HCT116 (cell line): ENCODE results near the gene AMN. TPM values are rescaled to one million over a fixed set of nuclear protein-coding genes. Genes with fewer than 3 reads are reported as not detected.

Source experiments
- ATAC-seq: fragments of 200-7000 bp; cut with Tn5 transposase; 2 replicates; pipeline ENCODE4 v1.9.1; 2020; ENCODE audit warnings: mild to moderate bottlenecking, moderate library complexity
- BruUV-seq: library from RNA; stranded (reverse); fragments of 400-500 nt; replicated peaks from 2 replicates; lab custom pipeline; 2021; lab: Mats Ljungman, UMichigan
- CTCF ChIA-PET: fragments of 300-600 bp; sonication (Branson Sonifier 250); formaldehyde crosslinking; loops from one replicate; lab custom pipeline; 2021; ENCODE audit warnings: antibody characterized with exemption; lab: Charles Lee
- POLR2A ChIA-PET: fragments of 300-600, 350-600 bp; sonication (Branson Sonifier 250); formaldehyde crosslinking; loops from one replicate; lab custom pipeline; 2021; ENCODE audit warnings: antibody characterized with exemption; lab: Charles Lee
- RAD21 ChIA-PET, 2 experiments: fragments of 300-600 bp; sonication (Branson Sonifier 250); formaldehyde crosslinking; loops; one replicate each; lab custom pipeline; 2023; ENCODE audit warnings: low total read pairs in 2 of 2; ENCODE audit not compliant: uncharacterized antibody in 2 of 2, unreplicated experiment in 2 of 2, low non-redundant PET in 1 of 2; lab: Charles Lee
- DNase-seq: peaks from one replicate; pipeline ENCODE4 v3.0.0-alpha.2; 2010; ENCODE audit warnings: low read depth, low spot score
- H2AFZ ChIP-seq: fragments of 200-600 bp; shearing (Covaris generic), sonication (generic); 2 replicates; pipeline ENCODE4 v1.6.1; 2017; ENCODE audit warnings: low read depth, mixed run types, mixed read lengths, antibody characterized with exemption, low read length; ENCODE audit not compliant: poor library complexity, severe bottlenecking
- H3K27ac ChIP-seq: 2 replicates; pipeline ENCODE4 v1.5.1; 2012; ENCODE audit warnings: low read depth, low read length
- H3K27me3 ChIP-seq: fragments of 200-600 bp; sonication (generic); 2 replicates; pipeline ENCODE4 v1.6.1; 2016; ENCODE audit warnings: mixed run types, low read length, mixed read lengths; ENCODE audit not compliant: insufficient read depth
- H3K36me3 ChIP-seq, 2 experiments: fragments of 200-500 bp in 1 of 2; fragments of 200-600 bp in 1 of 2; sonication (Bioruptor generic) in 1 of 2; sonication (generic) in 1 of 2; 2 replicates each; pipeline versions ENCODE4 v1.5.1 to v1.6.1; 2014 to 2016; ENCODE audit warnings: low read length in 2 of 2, inconsistent platforms in 1 of 2, mixed read lengths in 1 of 2, mixed run types in 1 of 2; ENCODE audit not compliant: insufficient read depth in 2 of 2, control insufficient read depth in 1 of 2
- H3K4me1 ChIP-seq, 2 experiments: fragments of 200-600 bp in 1 of 2; sonication (generic) in 1 of 2; 2 replicates each; pipeline versions ENCODE4 v1.5.1 to v1.6.1; 2012 to 2017; ENCODE audit warnings: low read length in 2 of 2, inconsistent platforms in 1 of 2, mild to moderate bottlenecking in 1 of 2, mixed read lengths in 1 of 2, mixed run types in 1 of 2, moderate library complexity in 1 of 2; ENCODE audit not compliant: insufficient read depth in 2 of 2, control insufficient read depth in 1 of 2
- H3K4me2 ChIP-seq: fragments of 200-600 bp; sonication (generic); 2 replicates; pipeline ENCODE4 v1.6.1; 2017; ENCODE audit warnings: mixed run types, low read length, mixed read lengths
- H3K4me3 ChIP-seq, 2 experiments: fragments of 200-600 bp in 1 of 2; sonication (generic) in 1 of 2; replicated peaks in 1 of 2; 2 replicates each; pipeline ENCODE4 v1.5.1; 2011 to 2016; ENCODE audit warnings: low read length in 2 of 2, control low read depth in 1 of 2, low read depth in 1 of 2, mild to moderate bottlenecking in 1 of 2, mixed read lengths in 1 of 2, mixed run types in 1 of 2
- H3K79me2 ChIP-seq: fragments of 200-600 bp; sonication (generic); 2 replicates; pipeline ENCODE4 v1.6.1; 2017; ENCODE audit warnings: mild to moderate bottlenecking, mixed run types, low read length, moderate library complexity, mixed read lengths; ENCODE audit not compliant: insufficient read depth
- H3K9ac ChIP-seq: fragments of 200-600 bp; sonication (generic); 2 replicates; pipeline ENCODE4 v1.6.1; 2016; ENCODE audit warnings: low read length, mixed read lengths
- H3K9me2 ChIP-seq: fragments of 200-600 bp; sonication (generic), shearing (Covaris generic); 2 replicates; pipeline ENCODE4 v1.6.1; 2017; ENCODE audit warnings: mixed run types, mild to moderate bottlenecking, moderate library complexity; ENCODE audit not compliant: insufficient read depth
- H3K9me3 ChIP-seq, 2 experiments: fragments of 200-500 bp in 1 of 2; fragments of 200-600 bp in 1 of 2; sonication (Bioruptor generic) in 1 of 2; sonication (generic) in 1 of 2; 2 replicates each; pipeline ENCODE4 v1.6.1; 2014 to 2017; ENCODE audit warnings: low read length in 2 of 2, mixed read lengths in 2 of 2, inconsistent platforms in 1 of 2, low read depth in 1 of 2, mild to moderate bottlenecking in 1 of 2, mixed run types in 1 of 2, moderate library complexity in 1 of 2; ENCODE audit not compliant: control insufficient read depth in 1 of 2, insufficient read depth in 1 of 2
- H4K20me1 ChIP-seq: fragments of 200-600 bp; sonication (generic), shearing (Covaris generic); 2 replicates; pipeline ENCODE4 v1.6.1; 2017; ENCODE audit warnings: mixed run types, mild to moderate bottlenecking, moderate library complexity; ENCODE audit not compliant: insufficient read depth
- CEBPB ChIP-seq: IDR thresholded peaks from 2 replicates; pipeline ENCODE4 v1.6.1; 2012; ENCODE audit warnings: low read depth
- EGR1 ChIP-seq: IDR thresholded peaks from 2 replicates; pipeline ENCODE4 v1.6.1; 2012; ENCODE audit warnings: low read depth
- EZH2 ChIP-seq: fragments of 200-600 bp; sonication (generic); IDR thresholded peaks from 2 replicates; pipeline ENCODE4 v1.6.1; 2017; ENCODE audit warnings: antibody characterized with exemption, mixed run types
- FOSL1 ChIP-seq: IDR thresholded peaks from 2 replicates; pipeline ENCODE4 v1.6.1; 2012; ENCODE audit warnings: low read depth
- JUND ChIP-seq: IDR thresholded peaks from 2 replicates; pipeline ENCODE4 v1.6.1; 2012
- POLR2A ChIP-seq: IDR thresholded peaks from 2 replicates; pipeline ENCODE4 v1.7.0; 2011; ENCODE audit warnings: borderline replicate concordance; ENCODE audit not compliant: insufficient read depth, insufficient read length; ENCODE audit errors: extremely low read depth
- POLR2AphosphoS5 ChIP-seq: IDR thresholded peaks from 2 replicates; pipeline ENCODE4 v1.6.1; 2011; ENCODE audit warnings: mild to moderate bottlenecking, low read depth, low read length, moderate library complexity
- RAD21 ChIP-seq: IDR thresholded peaks from 2 replicates; pipeline ENCODE4 v1.6.1; 2012; ENCODE audit warnings: low read depth, mild to moderate bottlenecking
- SRF ChIP-seq: IDR thresholded peaks from 2 replicates; pipeline ENCODE4 v1.6.1; 2012; ENCODE audit warnings: low read depth
- TCF7L2 ChIP-seq: IDR thresholded peaks from 2 replicates; pipeline ENCODE4 v1.7.0; 2011; ENCODE audit warnings: borderline replicate concordance, inconsistent platforms; ENCODE audit not compliant: insufficient read depth, insufficient read length; ENCODE audit errors: extremely low read depth
- YY1 ChIP-seq: IDR thresholded peaks from 2 replicates; pipeline ENCODE4 v1.6.1; 2011; ENCODE audit warnings: low read length, low read depth, moderate library complexity, mild to moderate bottlenecking; ENCODE audit not compliant: insufficient replicate concordance; ENCODE audit errors: extremely low read depth
- ZFX ChIP-seq: fragments of 450-650 bp; IDR thresholded peaks from 2 replicates; pipeline ENCODE4 v1.6.1; 2017
- ZNF274 ChIP-seq: fragments of 200-500 bp; sonication (Bioruptor generic); IDR thresholded peaks from 2 replicates; pipeline ENCODE4 v1.6.1; 2014; ENCODE audit warnings: mild to moderate bottlenecking, low read depth, low read length, inconsistent platforms
- intact Hi-C: fragments of 100-400 bp; cut with micrococcal nuclease; formaldehyde crosslinking; loops from 2 replicates; pipeline ENCODE4 v1.10.0; 2022
- total RNA-seq: library from RNA; stranded (reverse); gene quantifications from one replicate; pipeline ENCODE4 v1.2.1, GENCODE V29; 2021; ENCODE audit not compliant: unreplicated experiment
- TF ChIP-seq, protein P1 (sequence below): IDR thresholded peaks from 2 replicates; pipeline ENCODE4 v1.6.1; 2011; ENCODE audit warnings: mild to moderate bottlenecking, low read length, moderate library complexity; ENCODE audit not compliant: insufficient replicate concordance; ENCODE audit errors: extremely low read depth
- TF ChIP-seq, protein P2 (sequence below): IDR thresholded peaks from 2 replicates; pipeline ENCODE4 v1.6.1; 2012

Gene AMN
- total RNA-seq, 1 experiment from 2014 or later, result 5.7 TPM

DNA sequence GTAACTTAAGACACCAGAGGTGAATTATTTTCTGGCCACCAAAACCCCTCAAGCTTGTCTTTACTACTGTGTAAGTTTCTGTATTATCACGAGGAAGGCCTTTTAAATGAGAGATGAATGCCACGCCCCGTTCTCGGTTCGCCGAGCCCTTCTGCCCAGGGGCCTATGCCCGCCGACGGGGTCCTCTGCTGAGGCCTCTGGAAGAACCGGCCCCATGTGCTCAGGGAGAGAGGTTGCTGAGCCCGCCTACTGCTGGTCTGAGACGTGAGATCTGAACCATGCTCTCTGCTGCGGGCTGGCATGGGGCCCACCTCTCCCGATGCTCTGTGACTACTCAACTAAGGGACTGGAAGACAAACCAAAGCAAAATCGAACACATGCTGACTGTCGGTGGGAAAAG is 21.0 kb downstream of the AMN start:
- BruUV-seq, result no TSS peak
- intact Hi-C loops, result no loop called here

DNA sequence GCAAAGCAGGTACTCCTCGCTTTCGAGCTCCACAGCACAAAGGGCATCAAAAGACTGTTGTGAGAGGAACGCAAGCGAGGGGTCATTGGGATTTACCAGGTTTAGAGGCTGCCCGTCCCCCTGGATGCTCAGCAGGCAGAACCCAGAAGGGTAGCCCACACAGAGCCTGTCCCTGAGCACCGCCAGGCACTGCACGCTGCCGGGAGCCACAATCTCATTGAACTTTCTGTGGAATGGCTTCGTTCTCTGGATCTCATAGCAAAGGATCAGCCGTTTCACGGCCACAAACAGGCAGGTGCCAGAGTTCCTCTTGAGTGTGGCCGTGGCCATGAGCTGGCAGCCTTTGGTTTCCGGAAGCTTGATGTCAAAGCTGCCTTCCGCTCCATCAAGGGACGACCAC is 21.5 kb downstream of the AMN start:
- RAD21 ChIA-PET, result no interaction called here
- Histone ChIP-seq H3K79me2 (no peaks in the 10 kb centered on the region), H3K27ac (no peak overlapping the region), H4K20me1 (no peaks in the 10 kb centered on the region), H3K9ac (no peak overlapping the region), H3K9me2 (no peaks in the 10 kb centered on the region), H3K4me2 (no peak overlapping the region), H3K27me3 (no peaks in the 10 kb centered on the region), H3K4me3 (no peak overlapping the region), H2AFZ (no peak overlapping the region), H3K9me3 (no peaks in the 10 kb centered on the region), H3K36me3 (peaks cover 23 to 40% of the 10 kb centered on the region in 2 experiments), H3K4me1 (peaks cover 0 to 4% of the 10 kb centered on the region in 2 experiments; a peak in 1 of 4 replicates)
- BruUV-seq, result TSS peak; percentile 25
- ATAC-seq (no peak), DNase-seq (no peak)
- CTCF ChIA-PET, result no interaction called here
- POLR2A ChIA-PET, result no interaction called here
- TF ChIP-seq EZH2 (no peak), CEBPB (no peak), YY1 (no peak), SRF (no peak), TCF7L2 (no peak), POLR2A (no peak), ZNF274 (no peak), ZFX (no peak), JUND (no peak)
- TF ChIP-seq, protein P1, sequence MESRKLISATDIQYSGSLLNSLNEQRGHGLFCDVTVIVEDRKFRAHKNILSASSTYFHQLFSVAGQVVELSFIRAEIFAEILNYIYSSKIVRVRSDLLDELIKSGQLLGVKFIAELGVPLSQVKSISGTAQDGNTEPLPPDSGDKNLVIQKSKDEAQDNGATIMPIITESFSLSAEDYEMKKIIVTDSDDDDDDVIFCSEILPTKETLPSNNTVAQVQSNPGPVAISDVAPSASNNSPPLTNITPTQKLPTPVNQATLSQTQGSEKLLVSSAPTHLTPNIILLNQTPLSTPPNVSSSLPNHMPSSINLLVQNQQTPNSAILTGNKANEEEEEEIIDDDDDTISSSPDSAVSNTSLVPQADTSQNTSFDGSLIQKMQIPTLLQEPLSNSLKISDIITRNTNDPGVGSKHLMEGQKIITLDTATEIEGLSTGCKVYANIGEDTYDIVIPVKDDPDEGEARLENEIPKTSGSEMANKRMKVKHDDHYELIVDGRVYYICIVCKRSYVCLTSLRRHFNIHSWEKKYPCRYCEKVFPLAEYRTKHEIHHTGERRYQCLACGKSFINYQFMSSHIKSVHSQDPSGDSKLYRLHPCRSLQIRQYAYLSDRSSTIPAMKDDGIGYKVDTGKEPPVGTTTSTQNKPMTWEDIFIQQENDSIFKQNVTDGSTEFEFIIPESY, result no peak
- TF ChIP-seq, protein P2, sequence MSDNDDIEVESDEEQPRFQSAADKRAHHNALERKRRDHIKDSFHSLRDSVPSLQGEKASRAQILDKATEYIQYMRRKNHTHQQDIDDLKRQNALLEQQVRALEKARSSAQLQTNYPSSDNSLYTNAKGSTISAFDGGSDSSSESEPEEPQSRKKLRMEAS, result no peak
- intact Hi-C loops, result no loop called here

More for the DNA sequence above, 21.0 kb downstream of the AMN start:
- RAD21 ChIA-PET, result no interaction called here
- Histone ChIP-seq H3K9me3 (no peaks in the 10 kb centered on the region), H3K9me2 (no peaks in the 10 kb centered on the region), H3K4me1 (no peaks in the 10 kb centered on the region), H3K4me2 (no peak overlapping the region), H3K27me3 (no peaks in the 10 kb centered on the region), H3K27ac (no peak overlapping the region), H2AFZ (no peak overlapping the region), H3K36me3 (peaks cover 23 to 40% of the 10 kb centered on the region in 2 experiments), H3K4me3 (no peak overlapping the region), H4K20me1 (no peaks in the 10 kb centered on the region), H3K79me2 (no peaks in the 10 kb centered on the region), H3K9ac (no peak overlapping the region)
- CTCF ChIA-PET, result no interaction called here
- POLR2A ChIA-PET, result no interaction called here
- ATAC-seq (no peak), DNase-seq (no peak)
- TF ChIP-seq SRF, result no peak
- no peak for TF ChIP-seq EGR1
- TF ChIP-seq FOSL1, result no peak
- TF ChIP-seq, protein P2, result no peak
- no peak for TF ChIP-seq ZFX
- no peak for TF ChIP-seq POLR2AphosphoS5
- no peak for TF ChIP-seq TCF7L2
- TF ChIP-seq RAD21, result no peak
- no peak for TF ChIP-seq JUND
